ENCODE results near the gene KDM8. TPM values are rescaled to one million over a fixed set of nuclear protein-coding genes. Genes with fewer than 3 reads are reported as not detected.

The KDM8 gene
- total and polyA plus RNA-seq, 9 of the 15 experiments (the other 6 are each of a cell fraction or from before 2014, with no cell fraction given) = 0.61 to 9.1 (median 5.4) TPM

GRCh38 chr16:27202923-27203506 lies 311 bp upstream of the KDM8 start (continued):
- TF ChIP-seq RREB1 (CRISPR knock-in tag; IDR thresholded peaks at IDR 0.05) = no peak; the same call in 1 of the 2 replicates
- peak; percentile 99 for TF ChIP-seq GMEB1 (CRISPR knock-in tag; IDR thresholded peaks at IDR 0.05)
- 0 out of 4 replicates have a peak, but pooled peaks of 1 of the 2 experiments have one; percentile 23 for TF ChIP-seq TBL1XR1 (IDR thresholded peaks at IDR 0.05; ENCODE audit: low read length in 2 of 2)
- peak; percentile 68 to 82; a peak in 2 of 4 replicates for TF ChIP-seq MNT (conservative IDR thresholded peaks at IDR 0.05)
- peak; percentile 99 for TF ChIP-seq XRCC5 (IDR thresholded peaks at IDR 0.05; ENCODE audit: low read depth, low read length)
- TF ChIP-seq REST (IDR thresholded peaks at IDR 0.05; ENCODE audit: borderline replicate concordance) = peak; percentile 99
- TF ChIP-seq REST (CRISPR knock-in tag; IDR thresholded peaks at IDR 0.05; ENCODE audit: low read depth) = no peak
- TF ChIP-seq TBP (optimal IDR thresholded peaks at IDR 0.05; ENCODE audit: low read depth, low read length) = peak; percentile 62
- TF ChIP-seq RNF2 (IDR thresholded peaks at IDR 0.05) = 0 out of 2 replicates have a peak, but pooled peaks have one; percentile 15

Measured in K562 (cell line).